GM19468 (cell line): ENCODE data around the gene INSYN2A.

ENCODE experiments used
- ATAC-seq: cut with Tn5 transposase; IDR thresholded peaks from one replicate; pipeline ENCODE4 v1.9.1; 2021; ENCODE audit warnings: mild to moderate bottlenecking, moderate library complexity, moderate number of reproducible peaks; ENCODE audit not compliant: unreplicated experiment; ENCODE audit errors: extremely low read depth

Gene INSYN2A

DNA sequence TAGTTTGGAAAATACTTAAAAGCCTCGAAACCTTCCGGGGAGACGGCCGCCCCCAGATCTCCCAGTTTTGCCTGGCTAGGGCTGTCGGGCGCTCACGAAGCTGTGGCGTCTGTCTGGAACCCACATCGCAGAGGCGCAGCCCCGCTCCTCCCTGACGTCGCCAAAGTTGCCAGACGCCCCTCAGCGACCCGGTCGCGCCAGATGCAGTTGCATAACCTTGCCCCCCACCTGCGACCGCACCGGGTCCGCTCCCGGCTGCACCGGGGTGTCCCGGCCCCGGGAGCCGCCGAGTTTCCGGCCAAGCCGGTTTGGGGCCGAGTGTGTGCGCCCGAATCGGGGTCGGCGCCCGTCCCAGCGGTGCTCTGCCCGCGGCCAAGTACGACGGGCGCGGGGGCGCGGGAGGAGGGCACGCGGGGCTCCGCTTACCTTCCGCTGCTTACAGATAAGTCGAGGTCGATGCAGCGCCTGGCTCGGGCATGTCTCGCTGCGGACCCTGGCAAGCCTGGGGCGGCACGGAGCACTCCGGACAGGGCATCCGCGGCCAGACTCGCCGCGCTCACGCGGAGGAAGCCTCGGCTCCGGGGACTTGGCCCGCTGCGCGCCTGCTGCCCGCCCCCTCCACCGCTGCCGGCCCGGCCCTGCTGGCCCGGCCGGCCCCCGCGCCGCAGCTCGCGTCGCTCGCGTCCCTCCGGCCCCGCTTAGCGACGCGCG, 665 bp downstream of the INSYN2A start:
- no peak for ATAC-seq

DNA sequence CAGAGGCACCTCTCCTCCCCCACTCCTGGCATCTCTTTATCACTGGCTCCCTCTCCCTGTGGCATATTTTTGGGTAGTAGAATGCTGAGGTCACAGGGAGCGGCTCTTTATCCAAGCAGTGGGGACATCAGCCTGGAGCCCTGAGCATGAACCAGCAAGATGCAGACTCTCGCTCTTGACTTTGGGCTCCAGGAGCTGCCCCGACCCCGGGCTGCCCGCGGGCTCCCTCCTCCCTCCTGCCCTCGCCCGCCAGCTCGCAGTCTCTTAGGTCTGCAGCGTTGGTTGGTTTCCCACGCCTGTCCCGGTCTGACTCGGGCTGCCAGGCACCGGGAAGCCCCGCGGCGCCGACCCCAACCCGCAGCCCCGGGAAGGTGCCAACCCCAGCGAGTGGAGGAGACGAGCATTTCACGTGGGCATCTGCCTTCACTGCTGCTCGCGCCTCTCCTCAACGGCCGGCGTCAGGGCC, 1.3 kb downstream of the INSYN2A start:
- ATAC-seq, result no peak

GRCh38 chr10:127194599-127194998, 1.8 kb downstream of the INSYN2A start:
- no peak for ATAC-seq

DNA sequence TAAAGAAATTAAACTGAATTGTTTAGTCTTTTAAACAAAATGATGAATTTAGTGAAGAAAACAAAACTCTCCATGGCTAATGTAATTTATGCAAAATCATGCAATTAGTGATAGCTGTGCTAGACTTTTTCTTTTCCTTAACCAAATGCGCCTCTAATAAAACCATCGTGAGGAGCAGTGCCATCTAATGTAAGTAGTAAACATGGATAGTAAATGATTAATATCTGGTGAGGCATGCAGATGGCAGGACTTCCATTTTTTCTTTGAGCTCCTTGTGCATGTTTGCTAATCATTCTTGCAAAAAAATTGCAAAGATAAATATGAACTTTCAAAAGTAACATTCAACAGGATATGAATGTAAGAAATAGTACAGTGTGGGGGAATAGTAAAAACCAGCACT, 2.3 kb downstream of the INSYN2A start:
- no peak for ATAC-seq

- ATAC-seq, result no peak
Measured at GRCh38 chr10:127193125-127193524, 3.3 kb downstream of the INSYN2A start.

DNA sequence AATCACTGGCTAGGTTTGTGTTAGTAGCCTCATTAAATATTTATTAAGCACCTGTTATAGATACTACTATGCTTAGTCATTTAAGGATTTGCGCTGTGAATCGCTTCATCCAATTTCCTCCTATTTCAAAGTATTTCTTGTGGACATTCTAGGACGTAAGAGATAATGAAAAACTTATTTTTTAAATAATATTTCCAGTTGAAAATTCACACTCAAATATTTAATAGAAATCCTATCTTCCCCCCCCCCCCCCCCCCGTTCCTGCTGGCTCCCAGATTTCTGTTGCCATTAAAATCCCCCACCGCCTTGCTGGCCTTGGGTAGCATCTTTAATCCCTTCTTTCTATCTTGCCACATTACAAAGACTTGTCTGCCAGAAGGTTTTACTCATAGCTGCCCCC, 6.0 kb downstream of the INSYN2A start:
- no peak for ATAC-seq

DNA sequence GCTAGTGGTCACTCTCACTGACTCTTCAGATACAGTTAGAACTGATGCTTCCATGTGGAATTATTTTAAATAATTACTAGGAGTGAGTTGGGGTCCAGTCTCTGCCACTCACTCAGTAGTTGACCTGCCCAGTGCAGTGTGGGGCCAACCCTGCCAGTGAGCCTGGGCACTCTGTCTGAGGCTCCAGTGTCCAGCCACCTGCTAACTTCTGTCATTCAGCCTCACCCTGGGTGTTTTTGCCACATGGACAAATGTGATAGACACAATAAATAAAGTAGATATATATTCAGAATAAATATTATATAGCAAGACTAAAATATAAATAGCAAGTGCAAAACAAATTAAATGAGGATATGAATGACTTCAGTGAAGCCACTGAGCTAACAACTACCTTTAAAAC, 7.2 kb downstream of the INSYN2A start:
- no peak for ATAC-seq

GRCh38 chr10:127186813-127187212, 9.6 kb downstream of the INSYN2A start:
- ATAC-seq, result no peak

DNA sequence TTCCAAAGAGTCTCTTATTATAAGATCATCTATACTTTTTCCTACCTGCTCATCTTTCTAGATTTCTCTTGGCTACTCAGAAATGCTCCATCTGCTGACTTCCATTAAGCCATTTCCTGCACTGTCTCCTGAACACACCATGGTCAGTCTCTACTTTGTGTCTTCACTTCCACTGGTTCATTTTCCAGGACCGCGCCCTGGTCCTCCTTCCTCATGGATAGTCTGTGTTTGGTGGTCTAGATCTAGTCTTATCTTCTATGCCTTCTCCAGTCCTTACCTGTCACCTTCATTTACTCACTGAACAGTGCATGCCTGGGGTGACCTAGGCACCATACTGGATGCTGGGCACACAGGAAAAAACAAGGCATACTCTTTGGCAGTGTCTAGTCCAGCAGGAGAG, 11.8 kb downstream of the INSYN2A start:
- no peak for ATAC-seq

GRCh38 chr10:127182161-127182560, 14.2 kb downstream of the INSYN2A start:
- ATAC-seq, result no peak

DNA sequence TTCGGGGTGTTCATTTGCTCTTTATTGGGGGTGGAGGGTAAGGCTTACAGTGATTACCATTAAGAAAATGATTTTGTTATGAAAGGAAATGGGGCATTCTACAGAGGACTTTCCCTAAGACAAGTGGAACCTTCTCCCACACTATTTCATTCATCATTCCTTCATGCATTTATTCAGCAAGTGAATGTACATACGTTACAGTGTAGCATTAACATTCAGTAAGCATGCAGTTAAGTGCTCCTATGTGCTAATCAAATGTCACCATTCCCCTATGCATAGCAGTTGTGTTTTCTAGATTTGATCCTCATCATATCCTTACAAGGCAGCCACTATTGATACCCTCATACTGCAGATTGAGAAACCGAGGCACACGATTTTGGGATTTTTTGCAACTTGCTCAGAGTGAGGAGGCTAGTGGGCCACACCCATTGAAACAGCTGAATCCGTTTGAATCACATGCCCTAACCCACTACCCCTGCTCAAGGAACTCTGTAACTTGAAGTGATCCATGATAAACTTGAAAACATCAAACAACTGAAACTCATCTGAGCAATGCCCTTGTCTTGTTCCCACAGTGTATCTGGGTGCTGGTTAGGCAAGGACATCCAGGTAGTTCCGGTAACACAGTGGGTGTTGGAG, 16.7 kb downstream of the INSYN2A start:
- ATAC-seq, result no peak

GRCh38 chr10:127176649-127177048, 19.7 kb downstream of the INSYN2A start:
- ATAC-seq, result no peak

GRCh38 chr10:127175357-127176110, 20.9 kb downstream of the INSYN2A start:
- ATAC-seq, result no peak

- ATAC-seq, result no peak
Measured at GRCh38 chr10:127174866-127175265, 21.5 kb downstream of the INSYN2A start.

- no peak for ATAC-seq
Measured at GRCh38 chr10:127168261-127168660, 28.1 kb downstream of the INSYN2A start.

- ATAC-seq, result no peak
Measured at GRCh38 chr10:127162841-127163240, 33.5 kb downstream of the INSYN2A start.

DNA sequence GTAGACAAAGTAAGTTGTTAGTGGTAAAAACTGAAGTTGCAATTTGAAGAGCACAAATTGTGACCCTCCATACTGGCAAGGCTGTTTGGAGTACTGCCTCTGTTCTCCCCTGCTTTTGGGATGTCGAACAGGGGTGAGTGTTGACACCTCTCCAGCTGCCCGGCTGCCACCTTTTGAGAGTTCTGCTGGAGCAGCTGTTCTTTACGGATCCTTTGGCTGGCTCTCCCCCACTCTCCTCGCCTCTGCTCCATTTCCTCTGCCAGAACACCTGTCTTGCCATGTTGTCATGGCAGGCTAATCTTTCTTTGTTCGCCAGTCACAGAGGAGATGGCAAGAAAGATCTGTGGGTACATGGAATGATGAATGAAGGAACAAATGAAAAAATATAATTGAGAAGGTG, 34.9 kb downstream of the INSYN2A start:
- ATAC-seq, result no peak

DNA sequence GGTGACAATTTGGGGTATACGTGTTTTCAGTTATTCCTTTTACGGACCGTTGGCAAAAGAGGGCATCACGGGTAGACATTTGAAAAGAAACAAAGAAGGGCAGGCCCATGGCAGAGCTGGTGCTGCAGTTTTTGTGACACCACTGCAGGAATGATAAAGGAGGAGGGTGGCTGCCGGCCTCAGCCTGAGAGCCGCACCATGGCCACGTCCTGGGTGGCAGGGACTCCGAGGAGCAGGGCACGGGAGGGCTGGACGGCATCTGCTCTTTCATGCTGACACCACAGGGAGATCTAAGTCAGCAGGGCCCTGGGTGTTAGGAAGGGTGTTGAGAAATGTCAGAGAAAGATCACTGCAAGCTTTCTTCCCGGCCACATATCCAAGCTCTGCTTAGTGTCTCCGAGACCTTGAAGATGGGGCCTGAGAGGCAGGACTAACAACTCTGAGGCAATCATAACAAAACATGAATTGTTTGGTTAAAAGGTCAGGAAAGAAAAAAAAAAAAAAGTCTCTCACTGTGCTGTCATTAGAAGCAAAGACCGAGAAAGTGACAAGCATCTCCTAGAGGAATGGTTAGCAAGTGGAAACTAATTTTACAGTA, 36.6 kb downstream of the INSYN2A start:
- ATAC-seq, result no peak

- no peak for ATAC-seq
Measured at GRCh38 chr10:127158662-127159061, 37.7 kb downstream of the INSYN2A start.

DNA sequence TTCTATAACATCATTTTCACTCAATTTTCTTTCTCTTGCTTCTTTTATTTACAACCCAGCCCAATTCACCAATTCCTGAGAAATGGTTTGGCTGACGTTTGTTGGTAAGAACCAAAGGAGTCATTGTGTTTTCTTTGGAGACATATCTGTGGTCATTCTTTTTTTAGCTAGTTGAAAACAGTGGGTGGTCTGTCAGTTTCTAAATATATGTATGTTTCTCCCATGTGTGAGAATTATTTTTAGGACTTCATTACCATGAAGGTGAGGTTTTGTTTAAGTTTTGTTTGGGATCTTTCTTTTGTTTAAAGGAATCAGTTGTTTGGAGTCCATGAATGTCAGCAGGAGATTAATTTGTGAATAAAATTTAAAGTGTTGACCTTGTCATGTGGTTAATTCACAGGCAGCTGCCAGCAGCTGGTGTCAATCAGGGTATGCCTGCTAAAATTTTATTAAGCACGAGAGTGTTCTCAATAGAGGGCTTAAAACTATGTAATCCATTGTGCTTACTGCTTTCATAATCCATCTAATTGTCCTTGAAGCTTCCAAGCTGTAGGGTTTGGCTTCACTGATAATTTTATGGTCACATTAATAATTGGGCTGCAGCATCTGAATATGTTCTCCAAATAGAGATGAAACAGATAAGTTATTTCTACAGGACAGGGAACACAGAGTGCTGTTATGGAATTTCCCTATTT, 38.7 kb downstream of the INSYN2A start:
- no peak for ATAC-seq
